ENCODE measurements around the gene SDR42E1. TPM values are rescaled to one million over a fixed set of nuclear protein-coding genes. Genes with fewer than 3 reads are reported as not detected.

Gene SDR42E1
- total RNA-seq, 2 donors from 2014 or later = 0.41 to 0.56 TPM

DNA sequence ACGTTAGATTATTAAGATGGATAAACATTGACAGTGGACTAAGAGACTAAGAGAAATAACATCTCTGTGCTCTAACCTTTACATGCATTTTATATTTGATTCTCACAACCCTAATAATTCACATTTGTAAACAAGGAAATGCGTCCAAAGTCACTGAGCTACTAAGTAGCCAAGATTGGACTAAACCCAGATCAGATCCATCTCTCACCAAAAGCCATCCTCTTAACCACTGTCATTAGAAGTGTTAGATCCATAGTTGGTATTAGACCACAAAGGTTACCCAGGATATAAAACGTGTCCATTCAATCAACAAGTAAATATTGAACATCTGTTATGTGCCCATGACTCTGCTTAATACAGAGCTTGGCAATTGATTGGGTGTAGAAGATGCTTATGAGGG is 29.0 kb upstream of the SDR42E1 start:
- no peak overlapping the region for H3K4me3 ChIP-seq
- H3K27me3 ChIP-seq (replicated peaks; ENCODE audit: insufficient read depth) = no peaks in the 10 kb centered on the region
- no peak overlapping the region for H3K27ac ChIP-seq
- no peaks in the 10 kb centered on the region for H3K9me3 ChIP-seq
- no peaks in the 10 kb centered on the region for H3K36me3 ChIP-seq
- TF ChIP-seq, protein P1, sequence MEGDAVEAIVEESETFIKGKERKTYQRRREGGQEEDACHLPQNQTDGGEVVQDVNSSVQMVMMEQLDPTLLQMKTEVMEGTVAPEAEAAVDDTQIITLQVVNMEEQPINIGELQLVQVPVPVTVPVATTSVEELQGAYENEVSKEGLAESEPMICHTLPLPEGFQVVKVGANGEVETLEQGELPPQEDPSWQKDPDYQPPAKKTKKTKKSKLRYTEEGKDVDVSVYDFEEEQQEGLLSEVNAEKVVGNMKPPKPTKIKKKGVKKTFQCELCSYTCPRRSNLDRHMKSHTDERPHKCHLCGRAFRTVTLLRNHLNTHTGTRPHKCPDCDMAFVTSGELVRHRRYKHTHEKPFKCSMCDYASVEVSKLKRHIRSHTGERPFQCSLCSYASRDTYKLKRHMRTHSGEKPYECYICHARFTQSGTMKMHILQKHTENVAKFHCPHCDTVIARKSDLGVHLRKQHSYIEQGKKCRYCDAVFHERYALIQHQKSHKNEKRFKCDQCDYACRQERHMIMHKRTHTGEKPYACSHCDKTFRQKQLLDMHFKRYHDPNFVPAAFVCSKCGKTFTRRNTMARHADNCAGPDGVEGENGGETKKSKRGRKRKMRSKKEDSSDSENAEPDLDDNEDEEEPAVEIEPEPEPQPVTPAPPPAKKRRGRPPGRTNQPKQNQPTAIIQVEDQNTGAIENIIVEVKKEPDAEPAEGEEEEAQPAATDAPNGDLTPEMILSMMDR (IDR thresholded peaks at IDR 0.05) = no peak
- no peaks in the 10 kb centered on the region for H3K4me1 ChIP-seq (ENCODE audit: control insufficient read depth in 1 of 2, low read depth in 2 of 2)
- DNase-seq (ENCODE audit: low spot score) (no peak), ATAC-seq (ENCODE audit: insufficient number of reproducible peaks, low FRiP score, low read depth) (no peak)

DNA sequence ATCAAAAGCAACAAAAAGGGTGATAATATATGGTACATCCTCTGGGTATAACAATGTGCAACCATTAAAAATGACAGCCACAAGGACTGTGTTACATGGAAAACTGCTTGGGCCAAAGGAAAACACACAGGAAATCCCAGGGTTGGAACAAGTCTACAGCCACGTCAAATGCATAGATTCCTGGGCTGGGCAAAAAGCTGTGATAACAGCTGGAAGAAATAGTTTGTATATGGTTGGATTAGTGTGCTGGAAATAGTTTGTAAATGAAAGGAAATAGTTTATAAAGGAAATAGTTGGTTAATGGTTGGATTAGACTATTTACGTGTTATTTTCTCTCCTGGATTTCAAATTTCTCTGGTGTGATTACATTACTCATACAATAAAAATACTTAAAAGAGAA is 26.4 kb upstream of the SDR42E1 start:
- DNase-seq (ENCODE audit: low spot score) = no peak
- Histone ChIP-seq H3K36me3 (no peaks in the 10 kb centered on the region), H3K4me3 (no peak overlapping the region), H3K4me1 (ENCODE audit: control insufficient read depth in 1 of 2, low read depth in 2 of 2) (no peaks in the 10 kb centered on the region), H3K9me3 (no peaks in the 10 kb centered on the region), H3K27me3 (replicated peaks; ENCODE audit: insufficient read depth) (no peaks in the 10 kb centered on the region), H3K27ac (no peak overlapping the region)
- no peak for ATAC-seq (ENCODE audit: insufficient number of reproducible peaks, low FRiP score, low read depth)
- TF ChIP-seq, protein P1 (IDR thresholded peaks at IDR 0.05) = no peak

DNA sequence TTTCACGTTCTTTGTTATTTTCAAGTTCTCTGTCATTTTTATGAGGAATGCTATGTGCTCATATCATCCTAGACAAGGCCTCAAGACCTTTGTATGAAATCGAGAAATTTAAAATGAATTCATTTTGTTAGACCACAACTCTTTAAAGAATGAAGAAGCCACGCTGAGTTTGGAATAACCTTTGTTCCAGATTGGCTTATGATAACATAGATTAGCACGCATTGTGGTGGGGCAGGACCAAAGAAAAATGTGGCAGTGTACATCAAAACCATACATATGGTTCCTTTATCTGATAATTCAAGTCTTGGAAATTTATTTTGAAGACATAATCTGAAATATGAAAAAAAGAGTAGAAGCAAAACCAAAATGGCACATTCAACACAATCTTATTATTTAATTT is 26.0 kb upstream of the SDR42E1 start:
- Histone ChIP-seq H3K36me3 (no peaks in the 10 kb centered on the region), H3K27ac (no peak overlapping the region), H3K9me3 (no peaks in the 10 kb centered on the region), H3K4me1 (ENCODE audit: control insufficient read depth in 1 of 2, low read depth in 2 of 2) (no peaks in the 10 kb centered on the region), H3K4me3 (no peak overlapping the region), H3K27me3 (replicated peaks; ENCODE audit: insufficient read depth) (no peaks in the 10 kb centered on the region)
- no peak for ATAC-seq (ENCODE audit: insufficient number of reproducible peaks, low FRiP score, low read depth)
- no peak for DNase-seq (ENCODE audit: low spot score)
- TF ChIP-seq, protein P1 (IDR thresholded peaks at IDR 0.05) = no peak

DNA sequence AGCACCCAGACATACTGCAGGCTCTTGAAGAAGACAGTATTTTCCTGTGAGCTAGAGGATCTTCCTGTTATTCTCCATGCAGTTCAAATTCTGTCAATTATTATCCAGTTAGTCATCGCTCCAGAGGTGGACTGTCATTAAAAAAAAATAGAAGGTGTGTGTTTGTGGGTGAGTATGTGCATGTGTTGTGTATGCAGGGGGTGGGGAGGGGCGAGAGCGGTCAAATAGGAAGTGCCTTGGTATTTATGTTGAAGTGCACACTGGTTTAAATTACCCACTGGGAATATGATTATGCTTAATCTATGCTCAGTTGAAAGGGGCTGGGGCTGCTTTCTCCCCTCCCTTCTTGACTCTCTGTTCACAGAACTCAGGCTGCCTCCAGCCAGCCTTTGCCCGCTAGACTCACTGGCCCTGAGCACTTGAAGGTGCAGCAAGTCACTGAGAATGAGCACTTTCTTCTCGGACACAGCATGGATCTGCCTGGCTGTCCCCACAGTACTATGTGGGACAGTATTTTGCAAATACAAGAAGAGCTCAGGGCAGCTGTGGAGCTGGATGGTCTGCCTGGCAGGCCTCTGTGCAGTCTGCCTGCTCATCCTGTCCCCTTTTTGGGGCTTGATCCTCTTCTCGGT is 23.8 kb upstream of the SDR42E1 start, which contains the start of gene HSD17B2:
Gene HSD17B2, plus strand, starts transcription at position 273 of the 632 bp plus-strand sequence. Its CDS starts 172 bp downstream, at position 445.
- H3K27me3 ChIP-seq (replicated peaks; ENCODE audit: insufficient read depth) = no peaks in the 10 kb centered on the region
- no peaks in the 10 kb centered on the region for H3K36me3 ChIP-seq
- DNase-seq (ENCODE audit: low spot score) (no peak), ATAC-seq (ENCODE audit: insufficient number of reproducible peaks, low FRiP score, low read depth) (no peak)
- H3K27ac ChIP-seq = no peak within 1 kb of the TSS
- no peaks in the 10 kb centered on the region for H3K4me1 ChIP-seq (ENCODE audit: control insufficient read depth in 1 of 2, low read depth in 2 of 2)
- TF ChIP-seq, protein P1 (IDR thresholded peaks at IDR 0.05) = no peak
- no peaks in the 10 kb centered on the region for H3K9me3 ChIP-seq
- no peak within 1 kb of the TSS for H3K4me3 ChIP-seq

DNA sequence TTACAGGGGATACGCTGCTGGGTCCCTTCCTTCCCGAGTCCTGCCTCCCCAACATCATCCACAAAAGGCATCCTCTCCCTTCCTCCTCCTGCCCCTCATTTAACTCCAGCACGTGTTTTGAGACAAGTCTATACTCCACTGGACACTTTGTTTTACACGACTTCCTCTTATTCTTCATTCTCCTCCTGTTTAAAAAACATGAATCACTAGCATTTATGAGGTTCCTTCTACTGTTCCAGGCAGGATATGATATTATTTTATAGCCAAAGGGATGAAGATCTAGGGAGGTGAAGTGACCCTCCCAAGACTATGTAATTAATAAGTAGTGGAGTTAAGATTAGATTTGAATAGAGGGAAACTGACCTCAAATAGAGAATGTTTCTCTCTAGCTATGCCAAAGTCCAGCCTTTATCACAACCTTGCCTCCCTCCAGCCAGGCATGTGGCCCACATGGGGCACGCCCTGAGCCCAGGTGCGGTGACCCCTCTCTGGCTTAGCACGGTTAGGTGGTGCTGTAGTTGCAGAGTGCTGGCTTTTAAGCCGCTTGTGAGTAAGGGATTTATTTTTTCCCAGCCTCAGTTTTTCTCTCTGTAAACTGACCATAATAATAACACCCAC is 22.5 kb upstream of the SDR42E1 start:
- Histone ChIP-seq H3K4me1 (ENCODE audit: control insufficient read depth in 1 of 2, low read depth in 2 of 2) (no peaks in the 10 kb centered on the region), H3K36me3 (no peaks in the 10 kb centered on the region), H3K4me3 (no peak overlapping the region), H3K27me3 (replicated peaks; ENCODE audit: insufficient read depth) (no peaks in the 10 kb centered on the region), H3K27ac (no peak overlapping the region), H3K9me3 (no peaks in the 10 kb centered on the region)
- no peak for DNase-seq (ENCODE audit: low spot score)
- ATAC-seq (ENCODE audit: insufficient number of reproducible peaks, low FRiP score, low read depth) = no peak
- TF ChIP-seq, protein P1 (IDR thresholded peaks at IDR 0.05) = no peak

All from thoracic aorta (tissue), 2 donors.